H9 (cell line): ENCODE results near the gene BFSP2. TPM values are rescaled to one million over a fixed set of nuclear protein-coding genes. Genes with fewer than 3 reads are reported as not detected.

ENCODE experiments used
- DNase-seq: peaks from one replicate; pipeline ENCODE4 v3.0.0-alpha.2; 2017
- H2AFZ ChIP-seq: one replicate; pipeline ENCODE4 v1.6.1; 2013; ENCODE audit warnings: mild to moderate bottlenecking, low read length, control low read depth, moderate library complexity
- H2AK5ac ChIP-seq: 2 replicates; pipeline ENCODE4 v1.6.1; 2013; ENCODE audit warnings: low read length, control low read depth, mixed read lengths; ENCODE audit not compliant: insufficient read length
- H2BK120ac ChIP-seq: one replicate; pipeline ENCODE4 v1.6.1; 2013; ENCODE audit warnings: low read depth, mild to moderate bottlenecking, low read length, control low read depth, inconsistent platforms; ENCODE audit not compliant: poor library complexity, severe bottlenecking
- H2BK12ac ChIP-seq: 2 replicates; pipeline ENCODE4 v1.6.1; 2013; ENCODE audit warnings: low read length, control low read depth, mixed read lengths, low read depth; ENCODE audit not compliant: insufficient read length
- H2BK15ac ChIP-seq: 2 replicates; pipeline ENCODE4 v1.6.1; 2013; ENCODE audit warnings: low read depth, low read length, control low read depth
- H2BK20ac ChIP-seq: one replicate; pipeline ENCODE4 v1.6.1; 2013; ENCODE audit warnings: low read depth, mild to moderate bottlenecking, low read length, control low read depth, inconsistent platforms; ENCODE audit not compliant: poor library complexity, severe bottlenecking
- H2BK5ac ChIP-seq: 2 replicates; pipeline ENCODE4 v1.6.1; 2013; ENCODE audit warnings: low read length, control low read depth, mixed read lengths; ENCODE audit not compliant: insufficient read length
- H3K14ac ChIP-seq: 2 replicates; pipeline ENCODE4 v1.6.1; 2013; ENCODE audit warnings: low read length, control low read depth; ENCODE audit not compliant: insufficient read depth
- H3K18ac ChIP-seq: 2 replicates; pipeline ENCODE4 v1.6.1; 2013; ENCODE audit warnings: low read depth, mild to moderate bottlenecking, mixed read lengths, low read length, control low read depth; ENCODE audit not compliant: insufficient read length
- H3K23ac ChIP-seq: 2 replicates; pipeline ENCODE4 v1.6.1; 2013; ENCODE audit warnings: low read length, control low read depth, mixed read lengths, low read depth; ENCODE audit not compliant: insufficient read length
- H3K23me2 ChIP-seq: 2 replicates; pipeline ENCODE4 v1.6.1; 2013; ENCODE audit warnings: low read depth, mild to moderate bottlenecking, mixed read lengths, low read length, control low read depth; ENCODE audit not compliant: insufficient read length, poor library complexity, severe bottlenecking
- H3K27ac ChIP-seq: 2 replicates; pipeline ENCODE4 v1.5.1; 2013; ENCODE audit warnings: low read length, control low read depth, mixed read lengths, low read depth; ENCODE audit not compliant: insufficient read length
- H3K27me3 ChIP-seq: 2 replicates; pipeline ENCODE4 v1.6.1; 2013; ENCODE audit warnings: low read length, control low read depth, inconsistent platforms; ENCODE audit not compliant: insufficient read depth
- H3K4ac ChIP-seq: 2 replicates; pipeline ENCODE4 v1.6.1; 2013; ENCODE audit warnings: low read depth, mild to moderate bottlenecking, control low read depth, inconsistent platforms, low read length, moderate library complexity
- H3K4me1 ChIP-seq: 2 replicates; pipeline ENCODE4 v1.6.1; 2013; ENCODE audit warnings: low read length, control low read depth, inconsistent platforms; ENCODE audit not compliant: insufficient read depth
- H3K4me2 ChIP-seq: 2 replicates; pipeline ENCODE4 v1.6.1; 2013; ENCODE audit warnings: low read length, control low read depth, mixed read lengths; ENCODE audit not compliant: insufficient read length, insufficient read depth
- H3K56ac ChIP-seq: 2 replicates; pipeline ENCODE4 v1.6.1; 2013; ENCODE audit warnings: low read depth, mild to moderate bottlenecking, mixed read lengths, low read length, control low read depth; ENCODE audit not compliant: insufficient read length
- H3K79me1 ChIP-seq: 2 replicates; pipeline ENCODE4 v1.6.1; 2013; ENCODE audit warnings: low read depth, mild to moderate bottlenecking, moderate library complexity, low read length, control low read depth, inconsistent platforms; ENCODE audit not compliant: insufficient read depth, poor library complexity, severe bottlenecking
- H3K79me2 ChIP-seq: 2 replicates; pipeline ENCODE4 v1.6.1; 2013; ENCODE audit warnings: low read length, control low read depth, inconsistent platforms; ENCODE audit not compliant: insufficient read depth
- H3K9ac ChIP-seq: 2 replicates; pipeline ENCODE4 v1.6.1; 2013; ENCODE audit warnings: low read length, control low read depth, mixed read lengths; ENCODE audit not compliant: insufficient read length; ENCODE audit errors: extremely low read depth
- H3K9me3 ChIP-seq: one replicate; pipeline ENCODE4 v1.6.1; 2013; ENCODE audit warnings: low read depth, low read length, inconsistent platforms; ENCODE audit not compliant: control insufficient read depth
- H3T11ph ChIP-seq: one replicate; pipeline ENCODE4 v1.6.1; 2013; ENCODE audit warnings: mild to moderate bottlenecking, low read length, control low read depth, inconsistent platforms
- H4K20me1 ChIP-seq: one replicate; pipeline ENCODE4 v1.6.1; 2013; ENCODE audit not compliant: control insufficient read depth, insufficient read length, insufficient read depth
- H4K5ac ChIP-seq: 2 replicates; pipeline ENCODE4 v1.6.1; 2013; ENCODE audit warnings: low read depth, mild to moderate bottlenecking, mixed read lengths, low read length, control low read depth; ENCODE audit not compliant: insufficient read length
- H4K8ac ChIP-seq: replicated peaks from 2 replicates; pipeline ENCODE4 v1.6.1; 2013; ENCODE audit warnings: low read length, control low read depth, mixed read lengths, low read depth; ENCODE audit not compliant: insufficient read length
- H4K91ac ChIP-seq: 2 replicates; pipeline ENCODE4 v1.6.1; 2013; ENCODE audit warnings: low read depth, mild to moderate bottlenecking, moderate library complexity, mixed read lengths, low read length, control low read depth; ENCODE audit not compliant: insufficient read length
- H3K27ac Mint-ChIP-seq, 3 experiments: 2 replicates in 2 of 3; 3 replicates in 1 of 3; pipeline ENCODE4 v1.8.0; 2020 to 2021; ENCODE audit warnings: mixed read lengths in 3 of 3, mild to moderate bottlenecking in 1 of 3, moderate library complexity in 1 of 3
- H3K27me3 Mint-ChIP-seq: 2 replicates; pipeline ENCODE4 v1.8.0; 2021; ENCODE audit warnings: low read depth, mild to moderate bottlenecking, moderate library complexity, mixed read lengths
- H3K36me3 Mint-ChIP-seq, 3 experiments: 2 replicates in 2 of 3; 3 replicates in 1 of 3; pipeline ENCODE4 v1.8.0; 2020 to 2021; ENCODE audit warnings: low read depth in 3 of 3, mixed read lengths in 3 of 3; ENCODE audit not compliant: insufficient read depth in 1 of 3
- H3K4me1 Mint-ChIP-seq, 2 experiments: 2 replicates each; pipeline ENCODE4 v1.8.0; 2020; ENCODE audit warnings: mixed read lengths in 2 of 2
- H3K4me3 Mint-ChIP-seq, 2 experiments: 2 replicates in 1 of 2; 3 replicates in 1 of 2; pipeline ENCODE4 v1.8.0; 2020 to 2021; ENCODE audit warnings: mild to moderate bottlenecking in 2 of 2, mixed read lengths in 2 of 2, moderate library complexity in 1 of 2
- H3K9me3 Mint-ChIP-seq, 2 experiments: 2 replicates in 1 of 2; 3 replicates in 1 of 2; pipeline ENCODE4 v1.8.0; 2020; ENCODE audit warnings: mild to moderate bottlenecking in 2 of 2, mixed read lengths in 2 of 2, moderate library complexity in 1 of 2
- CTCF ChIP-seq: fragments of 200-600 bp; sonication (generic); conservative IDR thresholded peaks from 3 replicates; pipeline ENCODE4 v1.8.0; 2021; ENCODE audit warnings: antibody characterized with exemption, mild to moderate bottlenecking
- WGBS: extraction: QIAGEN DNeasy Blood & Tissue Kit; methylation state at CpG from one replicate; pipeline ENCODE4 v1.1.7; 2013; ENCODE audit warnings: missing lambda C conversion rate, low lambda C conversion rate, mixed read lengths; ENCODE audit not compliant: insufficient read length; ENCODE audit errors: extremely low coverage; 5-methylcytosine and 5-hydroxymethylcytosine counted together
- total RNA-seq: library from RNA; stranded (reverse); gene quantifications from 2 replicates; pipeline ENCODE4 v1.2.1, GENCODE V29; 2021

The BFSP2 gene
- total RNA-seq, 1 experiment from 2014 or later = not detected

- H3K9me3 ChIP-seq = no peaks in the 10 kb centered on the region
- H4K5ac ChIP-seq = no peak overlapping the region
- H3K27ac Mint-ChIP-seq = no peak overlapping the region
- H3K36me3 Mint-ChIP-seq = no peaks in the 10 kb centered on the region
- H2BK20ac ChIP-seq = no peak overlapping the region
- H3K79me1 ChIP-seq = no peaks in the 10 kb centered on the region
- no peak overlapping the region for H2BK15ac ChIP-seq
- no peak overlapping the region for H3K27ac ChIP-seq
- H3K23ac ChIP-seq = no peak overlapping the region
- no peak overlapping the region for H2AFZ ChIP-seq
- no peak overlapping the region for H3K4me3 Mint-ChIP-seq
- no peaks in the 10 kb centered on the region for H4K20me1 ChIP-seq
- peaks cover 18 to 20% of the 10 kb centered on the region in 2 experiments for H3K4me1 Mint-ChIP-seq
- H3K27me3 Mint-ChIP-seq = peaks cover 15% of the 10 kb centered on the region
- no peak overlapping the region for H2AK5ac ChIP-seq
- no peak for TF ChIP-seq CTCF
- no peak overlapping the region for H3K56ac ChIP-seq
- no peak overlapping the region for H2BK120ac ChIP-seq
- no peak overlapping the region for H3K4ac ChIP-seq
- no peak overlapping the region for H3K14ac ChIP-seq
- H3K4me2 ChIP-seq = no peak overlapping the region
- H2BK5ac ChIP-seq = no peak overlapping the region
- H3T11ph ChIP-seq = no peak overlapping the region
- H3K9me3 Mint-ChIP-seq = no peaks in the 10 kb centered on the region
- no peak overlapping the region for H3K18ac ChIP-seq
- no peak overlapping the region for H2BK12ac ChIP-seq
- H4K8ac ChIP-seq = no peak overlapping the region
- H3K79me2 ChIP-seq = no peaks in the 10 kb centered on the region
- peaks cover 2% of the 10 kb centered on the region; the same call in 1 of the 2 replicates for H3K4me1 ChIP-seq
- H4K91ac ChIP-seq = no peak overlapping the region
- WGBS = no CpG with 5 or more reads among the region's 7 CpGs
- DNase-seq = no peak
- no peak overlapping the region for H3K9ac ChIP-seq
- no peaks in the 10 kb centered on the region for H3K27me3 ChIP-seq
- H3K23me2 ChIP-seq = no peaks in the 10 kb centered on the region
These were observed 69.4 kb downstream of the BFSP2 start for GRCh38 chr3:133469140-133469731.
